Measurements from ENCODE around the gene SPRY2. TPM values are rescaled to one million over a fixed set of nuclear protein-coding genes. Genes with fewer than 3 reads are reported as not detected.

SPRY2 gene
- polyA plus RNA-seq, 4 donors = 10.3 to 63.1 (median 22.0) TPM

DNA sequence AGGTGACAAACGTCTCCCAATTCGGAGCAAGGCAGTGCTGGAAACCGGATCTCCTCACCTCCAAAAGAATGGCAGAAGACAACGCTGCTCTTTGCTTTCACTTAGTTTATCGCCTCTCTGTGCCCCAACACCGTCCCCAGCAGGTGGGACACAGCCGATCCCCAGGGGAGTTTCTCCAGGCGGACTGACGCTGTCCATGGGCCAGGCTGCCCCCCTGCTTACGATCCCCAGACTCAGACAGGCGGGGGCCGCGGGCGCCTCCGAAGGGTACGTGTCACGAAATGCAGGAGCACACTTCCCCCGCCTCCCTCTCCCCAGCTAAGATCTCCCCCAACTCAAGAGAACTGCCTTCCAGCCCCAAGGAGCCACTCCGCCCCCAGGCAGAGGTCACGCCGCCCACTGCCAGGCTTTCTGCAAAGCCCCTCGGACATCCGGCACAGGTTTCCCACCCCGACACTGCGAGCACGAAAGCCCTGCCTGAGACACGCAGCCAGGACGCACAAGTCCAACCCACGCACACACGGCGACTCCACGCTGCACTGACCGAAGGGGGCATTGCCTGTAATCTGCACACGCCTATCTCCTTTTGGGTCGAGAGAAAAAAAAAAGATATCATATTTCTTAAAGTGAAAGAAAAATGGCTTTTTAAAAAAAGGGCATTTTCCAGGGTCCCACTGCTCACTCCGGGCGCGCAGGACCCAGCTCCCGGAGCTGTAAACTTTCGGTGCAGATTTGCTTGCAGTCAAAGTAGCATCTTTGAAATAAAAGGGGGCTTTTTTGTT lies 2.0 kb downstream of the SPRY2 start:
- H3K27me3 ChIP-seq (ENCODE audit: control insufficient read depth in 3 of 3, insufficient read depth in 3 of 3, low read length in 3 of 3) = no peaks in the 10 kb centered on the region
- H3K9me3 ChIP-seq (ENCODE audit: control insufficient read depth in 2 of 2, insufficient read depth in 1 of 2, low read depth in 1 of 2, low read length in 1 of 2) = no peaks in the 10 kb centered on the region
- WGBS, 3 donors = 1 to 2% (median 1%) methylated on average over 40 of the region's 40 CpGs
- peak overlapping the region; percentile 94 to 99 (median 98) for H3K27ac ChIP-seq (ENCODE audit: low read depth in 1 of 3, low read length in 2 of 3)
- H3K4me1 ChIP-seq (ENCODE audit: control insufficient read depth in 3 of 3, insufficient read depth in 2 of 3, low read depth in 1 of 3, low read length in 2 of 3) = no peaks in the 10 kb centered on the region
- no peak for FAIRE-seq
- H3K36me3 ChIP-seq (ENCODE audit: control insufficient read depth in 3 of 3, insufficient read depth in 2 of 3, low read depth in 1 of 3, low read length in 3 of 3) = peaks cover 0 to 19% (median 2%) of the 10 kb centered on the region in 3 donors
- H3K4me3 ChIP-seq (ENCODE audit: low read depth in 1 of 3, low read length in 3 of 3) = peak overlapping the region; percentile 92 to 96 (median 92)
- DNase-seq = peak; percentile 55 to 84

GRCh38 chr13:80337288-80338081 lies 3.4 kb downstream of the SPRY2 start:
- FAIRE-seq (no peak), DNase-seq (peak in 1 of 2 donors; percentile 21)
- WGBS, 3 donors = 13 to 43% (median 34%) methylated on average over 26 of the region's 26 CpGs

GRCh38 chr13:80336776-80337287 lies 4.1 kb downstream of the SPRY2 start:
- DNase-seq = peak; percentile 35 to 55

More at GRCh38 chr13:80337288-80338081, 3.4 kb downstream of the SPRY2 start:
- no peaks in the 10 kb centered on the region for H3K4me1 ChIP-seq (ENCODE audit: control insufficient read depth in 3 of 3, insufficient read depth in 2 of 3, low read depth in 1 of 3, low read length in 2 of 3)
- no peaks in the 10 kb centered on the region for H3K9me3 ChIP-seq (ENCODE audit: control insufficient read depth in 2 of 2, insufficient read depth in 1 of 2, low read depth in 1 of 2, low read length in 1 of 2)
- peaks cover 1 to 30% (median 2%) of the 10 kb centered on the region in 3 donors for H3K36me3 ChIP-seq (ENCODE audit: control insufficient read depth in 3 of 3, insufficient read depth in 2 of 3, low read depth in 1 of 3, low read length in 3 of 3)
- H3K27me3 ChIP-seq (ENCODE audit: control insufficient read depth in 3 of 3, insufficient read depth in 3 of 3, low read length in 3 of 3) = no peaks in the 10 kb centered on the region
- peak overlapping the region; percentile 24 to 98 (median 71) for H3K27ac ChIP-seq (ENCODE audit: low read depth in 1 of 3, low read length in 2 of 3)
- peak overlapping the region; percentile 28 to 92 (median 47) for H3K4me3 ChIP-seq (ENCODE audit: low read depth in 1 of 3, low read length in 3 of 3)

DNA sequence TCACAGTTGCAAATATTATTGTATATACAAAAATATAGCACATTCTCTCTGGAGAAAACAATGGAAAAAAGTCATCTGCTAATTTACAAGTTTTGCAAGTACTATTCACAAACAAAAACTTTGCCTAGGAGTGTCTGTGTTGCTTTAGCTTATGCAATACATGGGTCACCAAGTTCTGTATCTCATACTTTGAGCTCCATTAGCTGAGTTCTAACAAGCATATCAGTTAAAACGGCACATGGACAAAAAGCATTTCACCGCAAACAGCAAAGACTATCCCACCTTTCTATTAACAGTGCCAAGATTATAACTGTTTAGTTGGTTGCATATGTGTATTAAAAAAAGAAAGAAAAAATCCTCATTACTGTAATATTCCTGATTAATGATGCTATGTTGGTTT lies 4.6 kb downstream of the SPRY2 start:
- 12 to 33% (median 24%) methylated on average over 2 of the region's 2 CpGs for WGBS, 3 donors
- Histone ChIP-seq H3K4me3 (ENCODE audit: low read depth in 1 of 3, low read length in 3 of 3) (peak overlapping the region in 1 of 3 donors; percentile 92), H3K36me3 (ENCODE audit: control insufficient read depth in 3 of 3, insufficient read depth in 2 of 3, low read depth in 1 of 3, low read length in 3 of 3) (peaks cover 1 to 30% (median 2%) of the 10 kb centered on the region in 3 donors), H3K27me3 (ENCODE audit: control insufficient read depth in 3 of 3, insufficient read depth in 3 of 3, low read length in 3 of 3) (no peaks in the 10 kb centered on the region), H3K9me3 (ENCODE audit: control insufficient read depth in 2 of 2, insufficient read depth in 1 of 2, low read depth in 1 of 2, low read length in 1 of 2) (no peaks in the 10 kb centered on the region), H3K27ac (ENCODE audit: low read depth in 1 of 3, low read length in 2 of 3) (peak overlapping the region in 2 of 3 donors; percentile 28 to 98), H3K4me1 (ENCODE audit: control insufficient read depth in 3 of 3, insufficient read depth in 2 of 3, low read depth in 1 of 3, low read length in 2 of 3) (no peaks in the 10 kb centered on the region)
- no peak for FAIRE-seq
- peak; percentile 54 to 59 for DNase-seq

More at GRCh38 chr13:80336776-80337287, 4.1 kb downstream of the SPRY2 start:
- Histone ChIP-seq H3K4me1 (ENCODE audit: control insufficient read depth in 3 of 3, insufficient read depth in 2 of 3, low read depth in 1 of 3, low read length in 2 of 3) (no peaks in the 10 kb centered on the region), H3K36me3 (ENCODE audit: control insufficient read depth in 3 of 3, insufficient read depth in 2 of 3, low read depth in 1 of 3, low read length in 3 of 3) (peaks cover 1 to 30% (median 2%) of the 10 kb centered on the region in 3 donors), H3K27ac (ENCODE audit: low read depth in 1 of 3, low read length in 2 of 3) (peak overlapping the region; percentile 24 to 98 (median 71)), H3K9me3 (ENCODE audit: control insufficient read depth in 2 of 2, insufficient read depth in 1 of 2, low read depth in 1 of 2, low read length in 1 of 2) (no peaks in the 10 kb centered on the region), H3K27me3 (ENCODE audit: control insufficient read depth in 3 of 3, insufficient read depth in 3 of 3, low read length in 3 of 3) (no peaks in the 10 kb centered on the region), H3K4me3 (ENCODE audit: low read depth in 1 of 3, low read length in 3 of 3) (peak overlapping the region in 2 of 3 donors; percentile 47 to 92)
- 16 to 45% (median 41%) methylated on average over 9 of the region's 9 CpGs for WGBS, 3 donors
- no peak for FAIRE-seq

DNA sequence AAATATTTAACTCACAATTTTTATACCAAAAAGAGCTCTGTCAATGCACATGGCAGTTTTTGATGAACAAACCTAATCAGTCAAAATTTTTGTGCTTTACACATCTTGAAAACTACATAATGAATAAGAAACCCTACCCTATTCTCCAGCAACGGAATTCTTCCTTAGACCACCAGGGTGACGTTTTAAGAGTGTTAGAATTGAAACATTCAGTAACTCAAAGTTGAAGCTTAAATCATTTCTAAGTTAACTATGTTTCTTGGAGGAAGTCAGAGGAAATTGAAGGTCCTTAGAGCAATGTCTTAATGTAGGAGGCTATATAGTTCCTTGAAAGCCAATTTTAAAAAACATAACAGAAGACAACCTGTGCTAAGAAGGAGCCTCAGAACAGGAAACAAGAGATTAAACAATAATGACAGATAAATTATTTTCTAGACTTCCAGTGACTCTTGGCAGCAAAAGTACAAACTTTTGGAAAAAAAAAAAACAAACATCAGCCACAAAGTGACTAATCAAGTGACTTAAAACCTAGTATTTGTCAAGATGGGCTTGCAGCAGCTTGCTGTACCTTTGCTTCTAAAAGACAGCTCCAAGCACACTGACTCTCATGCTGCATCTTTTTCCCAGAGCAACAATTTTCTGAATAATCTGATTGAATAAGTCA lies 6.2 kb downstream of the SPRY2 start:
- FAIRE-seq = no peak
- WGBS, 3 donors = 43 to 66% (median 62%) methylated on average over 2 of the region's 2 CpGs
- peak overlapping the region in 1 of 3 donors; percentile 19 for H3K27ac ChIP-seq (ENCODE audit: low read depth in 1 of 3, low read length in 2 of 3)

DNA sequence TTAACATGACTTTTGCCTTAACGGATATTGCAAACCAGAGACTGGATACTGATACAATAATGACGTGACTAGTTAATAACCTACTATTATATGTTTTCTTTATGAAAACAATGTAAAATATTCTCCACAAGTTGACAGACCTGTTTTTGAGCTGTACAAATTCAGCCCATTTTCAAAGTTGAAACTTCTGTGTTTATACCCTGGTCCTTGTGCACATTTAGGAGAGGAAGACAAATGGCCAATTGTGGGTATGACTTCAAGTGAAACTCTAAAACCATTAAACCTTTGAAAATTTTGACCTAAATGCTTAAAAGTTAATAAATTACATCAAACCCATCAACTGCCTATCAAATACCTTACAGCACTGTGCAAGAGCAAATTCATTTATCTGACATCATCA lies 8.9 kb downstream of the SPRY2 start:
- WGBS, 3 donors = 90 to 98% (median 91%) methylated on average over 2 of the region's 2 CpGs

More for the DNA sequence above, 6.2 kb downstream of the SPRY2 start:
- Histone ChIP-seq H3K4me1 (ENCODE audit: control insufficient read depth in 3 of 3, insufficient read depth in 2 of 3, low read depth in 1 of 3, low read length in 2 of 3) (peaks cover 0 to under 1% (median 0%) of the 10 kb centered on the region in 3 donors), H3K27me3 (ENCODE audit: control insufficient read depth in 3 of 3, insufficient read depth in 3 of 3, low read length in 3 of 3) (no peaks in the 10 kb centered on the region), H3K9me3 (ENCODE audit: control insufficient read depth in 2 of 2, insufficient read depth in 1 of 2, low read depth in 1 of 2, low read length in 1 of 2) (no peaks in the 10 kb centered on the region), H3K4me3 (ENCODE audit: low read depth in 1 of 3, low read length in 3 of 3) (no peak overlapping the region), H3K36me3 (ENCODE audit: control insufficient read depth in 3 of 3, insufficient read depth in 2 of 3, low read depth in 1 of 3, low read length in 3 of 3) (peaks cover 1 to 34% (median 2%) of the 10 kb centered on the region in 3 donors)
- DNase-seq = no peak

GRCh38 chr13:80329250-80329649 lies 11.7 kb downstream of the SPRY2 start:
- DNase-seq (peak; percentile 29 to 30), FAIRE-seq (no peak)
- Histone ChIP-seq H3K36me3 (ENCODE audit: control insufficient read depth in 3 of 3, insufficient read depth in 2 of 3, low read depth in 1 of 3, low read length in 3 of 3) (peaks cover 0 to 28% (median 1%) of the 10 kb centered on the region in 3 donors), H3K27me3 (ENCODE audit: control insufficient read depth in 3 of 3, insufficient read depth in 3 of 3, low read length in 3 of 3) (no peaks in the 10 kb centered on the region), H3K4me1 (ENCODE audit: control insufficient read depth in 3 of 3, insufficient read depth in 2 of 3, low read depth in 1 of 3, low read length in 2 of 3) (peaks cover 0 to 2% (median 2%) of the 10 kb centered on the region in 3 donors), H3K9me3 (ENCODE audit: control insufficient read depth in 2 of 2, insufficient read depth in 1 of 2, low read depth in 1 of 2, low read length in 1 of 2) (no peaks in the 10 kb centered on the region), H3K27ac (ENCODE audit: low read depth in 1 of 3, low read length in 2 of 3) (peak overlapping the region in 1 of 3 donors; percentile 2), H3K4me3 (ENCODE audit: low read depth in 1 of 3, low read length in 3 of 3) (no peak overlapping the region)

More for the DNA sequence above, 8.9 kb downstream of the SPRY2 start:
- no peak for FAIRE-seq
- no peak overlapping the region for H3K4me3 ChIP-seq (ENCODE audit: low read depth in 1 of 3, low read length in 3 of 3)
- H3K36me3 ChIP-seq (ENCODE audit: control insufficient read depth in 3 of 3, insufficient read depth in 2 of 3, low read depth in 1 of 3, low read length in 3 of 3) = peaks cover 0 to 26% (median 1%) of the 10 kb centered on the region in 3 donors
- no peak overlapping the region for H3K27ac ChIP-seq (ENCODE audit: low read depth in 1 of 3, low read length in 2 of 3)
- H3K9me3 ChIP-seq (ENCODE audit: control insufficient read depth in 2 of 2, insufficient read depth in 1 of 2, low read depth in 1 of 2, low read length in 1 of 2) = no peaks in the 10 kb centered on the region
- peaks cover 0 to 2% (median 2%) of the 10 kb centered on the region in 3 donors for H3K4me1 ChIP-seq (ENCODE audit: control insufficient read depth in 3 of 3, insufficient read depth in 2 of 3, low read depth in 1 of 3, low read length in 2 of 3)
- no peak for DNase-seq
- no peaks in the 10 kb centered on the region for H3K27me3 ChIP-seq (ENCODE audit: control insufficient read depth in 3 of 3, insufficient read depth in 3 of 3, low read length in 3 of 3)

DNA sequence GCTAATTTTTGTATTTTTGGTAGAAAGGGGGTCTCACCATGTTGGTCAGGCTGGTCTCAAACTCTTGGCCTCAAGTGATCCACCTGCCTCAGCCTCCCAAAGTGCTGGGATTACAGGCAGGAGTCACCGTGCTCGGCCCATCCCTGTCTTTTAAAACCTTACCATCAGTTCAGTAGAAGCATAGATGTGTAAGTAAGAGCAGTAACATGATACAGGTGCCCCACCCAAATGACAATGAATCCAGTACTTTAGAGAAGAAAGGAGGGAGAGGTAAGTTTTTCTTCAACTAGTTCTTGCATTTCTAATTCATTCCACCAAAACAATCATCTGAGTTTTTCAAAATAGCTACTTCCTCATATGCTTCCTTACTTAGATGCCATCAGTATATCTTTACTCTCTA lies 21.9 kb downstream of the SPRY2 start:
- WGBS, 3 donors = 94 to 100% (median 100%) methylated on average over 2 of the region's 2 CpGs
- Histone ChIP-seq H3K4me3 (ENCODE audit: low read depth in 1 of 3, low read length in 3 of 3) (no peak overlapping the region), H3K36me3 (ENCODE audit: control insufficient read depth in 3 of 3, insufficient read depth in 2 of 3, low read depth in 1 of 3, low read length in 3 of 3) (peaks cover 0 to 7% (median 0%) of the 10 kb centered on the region in 3 donors), H3K27ac (ENCODE audit: low read depth in 1 of 3, low read length in 2 of 3) (no peak overlapping the region), H3K9me3 (ENCODE audit: control insufficient read depth in 2 of 2, insufficient read depth in 1 of 2, low read depth in 1 of 2, low read length in 1 of 2) (no peaks in the 10 kb centered on the region), H3K4me1 (ENCODE audit: control insufficient read depth in 3 of 3, insufficient read depth in 2 of 3, low read depth in 1 of 3, low read length in 2 of 3) (no peaks in the 10 kb centered on the region), H3K27me3 (ENCODE audit: control insufficient read depth in 3 of 3, insufficient read depth in 3 of 3, low read length in 3 of 3) (no peaks in the 10 kb centered on the region)
- DNase-seq (no peak), FAIRE-seq (no peak)
